ENCODE measurements around the gene FRMD1.

FRMD1 gene

DNA sequence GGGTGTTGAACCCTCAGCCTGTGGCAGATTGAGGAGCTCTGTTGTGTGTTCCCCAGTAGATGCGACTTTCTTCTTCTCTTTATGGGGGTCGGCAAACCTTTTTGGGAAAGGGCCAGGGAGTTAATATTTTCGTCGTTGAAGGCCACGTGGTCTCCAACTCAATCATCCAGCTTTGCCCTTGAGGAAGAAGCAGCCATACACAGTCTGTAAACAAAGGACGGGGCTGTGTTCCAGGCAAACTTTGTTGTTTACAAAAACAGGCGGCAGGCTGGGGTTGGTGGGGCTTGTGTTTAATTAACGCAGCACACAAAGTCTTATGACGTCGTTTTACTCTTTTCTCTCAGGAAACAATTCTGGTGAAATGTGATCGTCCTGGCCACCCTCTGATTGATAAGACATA is 61.4 kb downstream of the FRMD1 start:
- DNase-seq (ENCODE audit: extremely low read depth, insufficient read length), result no peak
- no peak overlapping the region for H3K4me3 ChIP-seq (replicated peaks; ENCODE audit: low read depth, low read length)

DNA sequence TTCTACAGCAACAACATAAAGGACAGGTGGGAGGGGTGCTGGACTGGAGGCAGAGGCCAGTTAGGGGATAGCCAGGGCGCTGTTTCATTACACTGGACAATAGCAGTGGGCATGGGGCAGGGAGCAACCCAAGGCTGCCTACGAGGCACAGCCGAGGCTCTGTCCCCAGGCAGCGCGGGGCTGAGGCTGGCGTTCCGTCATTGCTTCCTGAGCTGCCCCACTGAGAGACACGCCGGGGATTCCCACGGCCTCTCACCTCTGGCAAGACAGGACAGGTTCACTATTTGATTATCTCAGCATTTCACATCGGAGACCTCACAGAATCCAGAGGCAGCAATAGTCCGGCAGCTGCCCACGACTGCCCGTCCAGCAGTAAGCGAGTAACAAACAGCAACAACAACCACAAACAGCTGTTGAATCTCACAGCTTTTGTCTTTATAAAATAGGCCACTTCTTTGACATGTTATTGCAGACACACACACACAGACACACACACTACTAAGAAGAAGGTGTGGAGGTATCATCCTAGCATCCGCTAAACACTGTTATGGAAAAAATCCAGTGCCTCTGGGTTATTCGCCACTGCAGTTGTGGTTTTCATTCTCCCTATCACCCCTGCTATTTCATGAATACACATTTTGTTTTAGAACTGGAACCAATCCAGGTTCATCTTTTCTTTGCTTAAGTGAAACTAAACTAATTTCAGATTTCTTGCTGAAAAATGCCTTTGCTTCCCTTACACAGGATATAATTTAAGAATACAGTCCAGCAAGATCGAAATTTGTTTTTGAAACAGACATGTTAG is 62.1 kb downstream of the FRMD1 start:
- Histone ChIP-seq H3K27me3 (replicated peaks; ENCODE audit: control insufficient read depth, insufficient read depth, low read length) (no peaks in the 10 kb centered on the region), H3K36me3 (ENCODE audit: control insufficient read depth, insufficient read depth, low read length) (no peaks in the 10 kb centered on the region), H3K4me3 (replicated peaks; ENCODE audit: low read depth, low read length) (no peak overlapping the region)
- TF ChIP-seq, protein P1, sequence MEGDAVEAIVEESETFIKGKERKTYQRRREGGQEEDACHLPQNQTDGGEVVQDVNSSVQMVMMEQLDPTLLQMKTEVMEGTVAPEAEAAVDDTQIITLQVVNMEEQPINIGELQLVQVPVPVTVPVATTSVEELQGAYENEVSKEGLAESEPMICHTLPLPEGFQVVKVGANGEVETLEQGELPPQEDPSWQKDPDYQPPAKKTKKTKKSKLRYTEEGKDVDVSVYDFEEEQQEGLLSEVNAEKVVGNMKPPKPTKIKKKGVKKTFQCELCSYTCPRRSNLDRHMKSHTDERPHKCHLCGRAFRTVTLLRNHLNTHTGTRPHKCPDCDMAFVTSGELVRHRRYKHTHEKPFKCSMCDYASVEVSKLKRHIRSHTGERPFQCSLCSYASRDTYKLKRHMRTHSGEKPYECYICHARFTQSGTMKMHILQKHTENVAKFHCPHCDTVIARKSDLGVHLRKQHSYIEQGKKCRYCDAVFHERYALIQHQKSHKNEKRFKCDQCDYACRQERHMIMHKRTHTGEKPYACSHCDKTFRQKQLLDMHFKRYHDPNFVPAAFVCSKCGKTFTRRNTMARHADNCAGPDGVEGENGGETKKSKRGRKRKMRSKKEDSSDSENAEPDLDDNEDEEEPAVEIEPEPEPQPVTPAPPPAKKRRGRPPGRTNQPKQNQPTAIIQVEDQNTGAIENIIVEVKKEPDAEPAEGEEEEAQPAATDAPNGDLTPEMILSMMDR (IDR thresholded peaks at IDR 0.05; ENCODE audit: insufficient read depth, low read length, poor library complexity, severe bottlenecking), result no peak
- DNase-seq (ENCODE audit: extremely low read depth, insufficient read length), result no peak

More for the DNA sequence above, 61.4 kb downstream of the FRMD1 start:
- Histone ChIP-seq H3K36me3 (ENCODE audit: control insufficient read depth, insufficient read depth, low read length) (no peaks in the 10 kb centered on the region), H3K27me3 (replicated peaks; ENCODE audit: control insufficient read depth, insufficient read depth, low read length) (no peaks in the 10 kb centered on the region)
- TF ChIP-seq, protein P1 (IDR thresholded peaks at IDR 0.05; ENCODE audit: insufficient read depth, low read length, poor library complexity, severe bottlenecking), result no peak

DNA sequence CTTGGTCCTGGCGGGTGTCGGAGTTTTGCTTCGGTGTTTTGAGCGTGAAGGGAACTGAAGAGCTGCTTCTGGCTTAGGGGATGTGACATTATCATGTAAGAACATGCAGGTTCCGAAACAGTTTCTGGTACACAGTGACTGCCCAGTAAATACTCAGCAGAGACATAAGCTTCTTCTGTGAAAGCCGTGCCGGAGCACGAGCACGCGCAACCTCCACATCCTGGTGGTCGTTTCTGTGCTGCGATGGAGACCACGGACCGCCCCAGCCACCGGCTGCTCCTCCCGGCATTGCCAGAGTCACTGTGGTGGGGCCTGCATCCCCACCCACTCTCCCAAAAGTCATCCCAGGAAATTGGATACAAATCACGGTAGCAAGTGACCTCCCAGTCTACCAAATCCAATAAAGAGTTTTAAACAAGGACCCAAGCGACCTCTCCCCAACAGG is 62.8 kb downstream of the FRMD1 start:
- Histone ChIP-seq H3K27me3 (replicated peaks; ENCODE audit: control insufficient read depth, insufficient read depth, low read length) (no peaks in the 10 kb centered on the region), H3K4me3 (replicated peaks; ENCODE audit: low read depth, low read length) (no peak overlapping the region), H3K36me3 (ENCODE audit: control insufficient read depth, insufficient read depth, low read length) (no peaks in the 10 kb centered on the region)
- DNase-seq (ENCODE audit: extremely low read depth, insufficient read length), result no peak
- TF ChIP-seq, protein P1 (IDR thresholded peaks at IDR 0.05; ENCODE audit: insufficient read depth, low read length, poor library complexity, severe bottlenecking), result no peak

DNA sequence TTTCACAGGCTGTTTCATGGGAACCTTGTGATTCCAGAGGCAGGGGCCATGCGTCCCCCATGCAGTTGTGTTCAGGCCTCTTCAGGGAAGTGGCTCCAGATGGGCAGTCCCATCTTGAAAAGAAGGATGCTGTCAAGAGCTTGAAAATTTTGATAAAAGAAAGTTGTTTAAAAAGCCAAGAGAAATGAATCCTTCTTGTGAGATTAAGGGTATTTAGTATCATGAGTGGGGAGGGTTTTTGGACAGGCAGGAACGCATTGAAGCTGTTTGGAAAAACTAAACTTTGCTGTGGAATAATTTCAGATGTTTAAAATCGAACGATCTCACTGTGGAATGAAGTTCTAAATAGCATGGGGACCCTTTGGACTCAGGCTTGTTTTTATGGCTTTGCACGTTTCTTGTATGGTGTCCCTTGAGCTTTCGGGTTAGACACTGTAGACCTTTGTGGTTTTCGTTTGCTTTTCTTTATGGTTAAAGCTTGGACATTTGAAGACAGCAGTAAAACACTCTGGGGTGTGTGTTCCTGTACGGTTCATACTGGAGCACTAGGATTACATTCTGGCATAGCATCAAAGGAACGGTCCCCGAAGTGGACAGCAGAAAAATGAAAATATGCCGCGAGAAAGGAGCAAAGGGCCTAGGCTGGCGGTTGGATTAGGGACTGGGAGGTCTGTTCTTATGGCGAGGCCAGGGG is 63.4 kb downstream of the FRMD1 start:
- DNase-seq (ENCODE audit: extremely low read depth, insufficient read length), result no peak
- Histone ChIP-seq H3K27me3 (replicated peaks; ENCODE audit: control insufficient read depth, insufficient read depth, low read length) (no peaks in the 10 kb centered on the region), H3K36me3 (ENCODE audit: control insufficient read depth, insufficient read depth, low read length) (no peaks in the 10 kb centered on the region), H3K4me3 (replicated peaks; ENCODE audit: low read depth, low read length) (no peak overlapping the region)
- TF ChIP-seq, protein P1 (IDR thresholded peaks at IDR 0.05; ENCODE audit: insufficient read depth, low read length, poor library complexity, severe bottlenecking), result no peak

DNA sequence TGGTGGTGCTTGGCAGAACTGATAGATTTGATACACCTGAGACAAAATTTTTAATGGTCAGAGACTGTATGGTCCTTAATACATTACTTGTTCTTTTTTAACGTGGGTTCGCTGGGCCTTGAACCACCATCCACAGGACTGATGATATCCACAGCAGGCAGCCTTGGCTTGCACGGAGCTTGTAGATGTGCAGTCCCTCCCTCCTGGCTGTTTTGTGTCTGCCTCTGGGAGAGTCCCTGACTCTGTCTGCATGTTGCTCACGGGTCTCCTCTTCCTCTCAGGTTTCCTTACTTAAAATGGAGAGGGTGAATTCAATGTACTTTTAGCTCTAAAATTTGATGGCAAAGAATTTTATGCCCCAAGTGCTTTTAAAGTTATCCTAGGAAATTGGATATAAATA is 64.0 kb downstream of the FRMD1 start:
- no peak for DNase-seq (ENCODE audit: extremely low read depth, insufficient read length)
- H3K27me3 ChIP-seq (replicated peaks; ENCODE audit: control insufficient read depth, insufficient read depth, low read length), result no peaks in the 10 kb centered on the region
- H3K36me3 ChIP-seq (ENCODE audit: control insufficient read depth, insufficient read depth, low read length), result no peaks in the 10 kb centered on the region
- TF ChIP-seq, protein P1 (IDR thresholded peaks at IDR 0.05; ENCODE audit: insufficient read depth, low read length, poor library complexity, severe bottlenecking), result no peak
- H3K4me3 ChIP-seq (replicated peaks; ENCODE audit: low read depth, low read length), result no peak overlapping the region
